ENCODE data around the gene PRRC2B. TPM values are rescaled to one million over a fixed set of nuclear protein-coding genes. Genes with fewer than 3 reads are reported as not detected.

Gene PRRC2B
- total and polyA plus RNA-seq, 2 of the 13 experiments (the other 11 are each of a cell fraction or from before 2014, with no cell fraction given): 20.8 to 37.4 TPM

DNA sequence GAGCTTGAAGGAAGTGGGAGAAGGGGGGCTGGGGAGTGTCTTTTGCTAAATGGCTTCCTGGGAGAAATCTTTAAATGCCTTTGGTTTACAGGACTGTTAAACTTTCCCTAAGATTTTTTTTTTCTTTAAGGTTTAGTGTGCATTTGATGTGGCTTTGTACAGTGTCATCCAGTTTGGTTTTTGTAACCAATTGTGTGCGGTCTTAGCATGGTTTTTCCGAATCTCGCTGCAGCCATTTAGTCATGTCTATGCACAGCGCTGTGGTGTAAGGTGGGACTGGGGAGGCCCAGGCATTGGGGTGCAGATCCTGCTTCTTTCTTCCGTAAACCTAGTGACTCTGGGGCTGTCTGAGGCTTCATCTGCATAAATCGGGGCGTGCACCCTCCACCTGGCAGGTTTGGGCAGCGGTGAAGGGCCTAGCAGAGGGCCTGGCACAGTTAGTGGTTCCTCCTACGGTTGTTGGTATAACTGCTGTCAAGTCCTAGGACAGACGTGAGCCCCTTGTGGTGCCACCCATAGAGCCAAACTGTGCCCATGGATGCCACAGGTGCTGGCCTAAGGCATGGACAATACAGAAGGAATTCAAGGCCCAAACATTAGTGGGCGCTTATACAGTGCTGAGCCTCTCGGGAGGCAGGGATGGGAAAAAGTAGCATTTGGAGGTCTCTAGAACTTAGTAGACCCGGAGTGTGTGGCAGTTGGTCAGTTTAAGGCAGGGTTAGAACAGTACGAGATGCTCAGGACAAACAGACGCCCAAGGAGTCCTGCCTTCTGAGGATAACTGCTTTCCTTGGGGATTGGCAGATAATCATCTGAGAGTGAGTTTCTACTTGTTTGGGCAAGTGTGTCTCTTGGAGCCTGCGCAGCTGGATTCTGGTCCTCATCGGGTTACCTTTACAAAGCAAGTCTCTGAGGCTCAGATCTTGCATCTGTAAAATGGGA is 1.5 kb downstream of the PRRC2B start (continued):
- TF ChIP-seq AHR (CRISPR knock-in tag; IDR thresholded peaks at IDR 0.05) (peak; percentile 41; the same call in 1 of the 2 replicates), HMG20B (CRISPR knock-in tag; conservative IDR thresholded peaks at IDR 0.05) (no peak), PHF20 (CRISPR knock-in tag; IDR thresholded peaks at IDR 0.05) (no peak), ZNF788 (CRISPR knock-in tag; IDR thresholded peaks at IDR 0.05; ENCODE audit: borderline replicate concordance) (peak; percentile 49; the same call in 1 of the 2 replicates), NFYB (CRISPR knock-in tag; IDR thresholded peaks at IDR 0.05) (no peak), STAT5B (CRISPR knock-in tag; IDR thresholded peaks at IDR 0.05) (no peak), CC2D1A (CRISPR knock-in tag; IDR thresholded peaks at IDR 0.05) (no peak), MED1 (CRISPR knock-in tag; IDR thresholded peaks at IDR 0.05) (0 out of 2 replicates have a peak, but pooled peaks have one; percentile 10), ZNF441 (CRISPR knock-in tag; IDR thresholded peaks at IDR 0.05; ENCODE audit: borderline replicate concordance) (no peak), ZNF501 (CRISPR knock-in tag; IDR thresholded peaks at IDR 0.05) (0 out of 2 replicates have a peak, but pooled peaks have one; percentile 23), BRD4 (CRISPR knock-in tag; IDR thresholded peaks at IDR 0.05) (no peak)
- TF ChIP-seq, protein P1, sequence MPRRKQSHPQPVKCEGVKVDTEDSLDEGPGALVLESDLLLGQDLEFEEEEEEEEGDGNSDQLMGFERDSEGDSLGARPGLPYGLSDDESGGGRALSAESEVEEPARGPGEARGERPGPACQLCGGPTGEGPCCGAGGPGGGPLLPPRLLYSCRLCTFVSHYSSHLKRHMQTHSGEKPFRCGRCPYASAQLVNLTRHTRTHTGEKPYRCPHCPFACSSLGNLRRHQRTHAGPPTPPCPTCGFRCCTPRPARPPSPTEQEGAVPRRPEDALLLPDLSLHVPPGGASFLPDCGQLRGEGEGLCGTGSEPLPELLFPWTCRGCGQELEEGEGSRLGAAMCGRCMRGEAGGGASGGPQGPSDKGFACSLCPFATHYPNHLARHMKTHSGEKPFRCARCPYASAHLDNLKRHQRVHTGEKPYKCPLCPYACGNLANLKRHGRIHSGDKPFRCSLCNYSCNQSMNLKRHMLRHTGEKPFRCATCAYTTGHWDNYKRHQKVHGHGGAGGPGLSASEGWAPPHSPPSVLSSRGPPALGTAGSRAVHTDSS (CRISPR knock-in tag; conservative IDR thresholded peaks at IDR 0.05): no peak
- TF ChIP-seq, protein P2, sequence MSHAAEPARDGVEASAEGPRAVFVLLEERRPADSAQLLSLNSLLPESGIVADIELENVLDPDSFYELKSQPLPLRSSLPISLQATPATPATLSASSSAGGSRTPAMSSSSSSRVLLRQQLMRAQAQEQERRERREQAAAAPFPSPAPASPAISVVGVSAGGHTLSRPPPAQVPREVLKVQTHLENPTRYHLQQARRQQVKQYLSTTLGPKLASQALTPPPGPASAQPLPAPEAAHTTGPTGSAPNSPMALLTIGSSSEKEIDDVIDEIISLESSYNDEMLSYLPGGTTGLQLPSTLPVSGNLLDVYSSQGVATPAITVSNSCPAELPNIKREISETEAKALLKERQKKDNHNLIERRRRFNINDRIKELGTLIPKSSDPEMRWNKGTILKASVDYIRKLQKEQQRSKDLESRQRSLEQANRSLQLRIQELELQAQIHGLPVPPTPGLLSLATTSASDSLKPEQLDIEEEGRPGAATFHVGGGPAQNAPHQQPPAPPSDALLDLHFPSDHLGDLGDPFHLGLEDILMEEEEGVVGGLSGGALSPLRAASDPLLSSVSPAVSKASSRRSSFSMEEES (CRISPR knock-in tag; IDR thresholded peaks at IDR 0.05): no peak
- TF ChIP-seq, protein P3, sequence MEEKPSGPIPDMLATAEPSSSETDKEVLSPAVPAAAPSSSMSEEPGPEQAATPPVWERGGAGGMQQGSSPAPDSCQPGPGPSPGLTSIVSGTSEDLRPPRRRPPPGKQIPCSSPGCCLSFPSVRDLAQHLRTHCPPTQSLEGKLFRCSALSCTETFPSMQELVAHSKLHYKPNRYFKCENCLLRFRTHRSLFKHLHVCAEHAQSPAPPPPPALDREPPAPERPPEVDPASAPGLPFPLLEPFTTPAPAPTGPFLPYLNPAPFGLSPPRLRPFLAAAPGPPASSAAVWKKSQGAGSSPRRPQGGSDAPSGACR (CRISPR knock-in tag; IDR thresholded peaks at IDR 0.05): no peak
- TF ChIP-seq, protein P4, sequence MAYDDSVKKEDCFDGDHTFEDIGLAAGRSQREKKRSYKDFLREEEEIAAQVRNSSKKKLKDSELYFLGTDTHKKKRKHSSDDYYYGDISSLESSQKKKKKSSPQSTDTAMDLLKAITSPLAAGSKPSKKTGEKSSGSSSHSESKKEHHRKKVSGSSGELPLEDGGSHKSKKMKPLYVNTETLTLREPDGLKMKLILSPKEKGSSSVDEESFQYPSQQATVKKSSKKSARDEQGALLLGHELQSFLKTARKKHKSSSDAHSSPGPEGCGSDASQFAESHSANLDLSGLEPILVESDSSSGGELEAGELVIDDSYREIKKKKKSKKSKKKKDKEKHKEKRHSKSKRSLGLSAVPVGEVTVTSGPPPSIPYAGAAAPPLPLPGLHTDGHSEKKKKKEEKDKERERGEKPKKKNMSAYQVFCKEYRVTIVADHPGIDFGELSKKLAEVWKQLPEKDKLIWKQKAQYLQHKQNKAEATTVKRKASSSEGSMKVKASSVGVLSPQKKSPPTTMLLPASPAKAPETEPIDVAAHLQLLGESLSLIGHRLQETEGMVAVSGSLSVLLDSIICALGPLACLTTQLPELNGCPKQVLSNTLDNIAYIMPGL (CRISPR knock-in tag; IDR thresholded peaks at IDR 0.05; ENCODE audit: borderline replicate concordance in 1 of 2, low read depth in 1 of 2): 0 out of 4 replicates have a peak, but pooled peaks of 1 of the 2 experiments have one; percentile 30
- TF ChIP-seq, protein P5, sequence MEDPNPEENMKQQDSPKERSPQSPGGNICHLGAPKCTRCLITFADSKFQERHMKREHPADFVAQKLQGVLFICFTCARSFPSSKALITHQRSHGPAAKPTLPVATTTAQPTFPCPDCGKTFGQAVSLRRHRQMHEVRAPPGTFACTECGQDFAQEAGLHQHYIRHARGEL (CRISPR knock-in tag; IDR thresholded peaks at IDR 0.05): no peak
- TF ChIP-seq, protein P6, sequence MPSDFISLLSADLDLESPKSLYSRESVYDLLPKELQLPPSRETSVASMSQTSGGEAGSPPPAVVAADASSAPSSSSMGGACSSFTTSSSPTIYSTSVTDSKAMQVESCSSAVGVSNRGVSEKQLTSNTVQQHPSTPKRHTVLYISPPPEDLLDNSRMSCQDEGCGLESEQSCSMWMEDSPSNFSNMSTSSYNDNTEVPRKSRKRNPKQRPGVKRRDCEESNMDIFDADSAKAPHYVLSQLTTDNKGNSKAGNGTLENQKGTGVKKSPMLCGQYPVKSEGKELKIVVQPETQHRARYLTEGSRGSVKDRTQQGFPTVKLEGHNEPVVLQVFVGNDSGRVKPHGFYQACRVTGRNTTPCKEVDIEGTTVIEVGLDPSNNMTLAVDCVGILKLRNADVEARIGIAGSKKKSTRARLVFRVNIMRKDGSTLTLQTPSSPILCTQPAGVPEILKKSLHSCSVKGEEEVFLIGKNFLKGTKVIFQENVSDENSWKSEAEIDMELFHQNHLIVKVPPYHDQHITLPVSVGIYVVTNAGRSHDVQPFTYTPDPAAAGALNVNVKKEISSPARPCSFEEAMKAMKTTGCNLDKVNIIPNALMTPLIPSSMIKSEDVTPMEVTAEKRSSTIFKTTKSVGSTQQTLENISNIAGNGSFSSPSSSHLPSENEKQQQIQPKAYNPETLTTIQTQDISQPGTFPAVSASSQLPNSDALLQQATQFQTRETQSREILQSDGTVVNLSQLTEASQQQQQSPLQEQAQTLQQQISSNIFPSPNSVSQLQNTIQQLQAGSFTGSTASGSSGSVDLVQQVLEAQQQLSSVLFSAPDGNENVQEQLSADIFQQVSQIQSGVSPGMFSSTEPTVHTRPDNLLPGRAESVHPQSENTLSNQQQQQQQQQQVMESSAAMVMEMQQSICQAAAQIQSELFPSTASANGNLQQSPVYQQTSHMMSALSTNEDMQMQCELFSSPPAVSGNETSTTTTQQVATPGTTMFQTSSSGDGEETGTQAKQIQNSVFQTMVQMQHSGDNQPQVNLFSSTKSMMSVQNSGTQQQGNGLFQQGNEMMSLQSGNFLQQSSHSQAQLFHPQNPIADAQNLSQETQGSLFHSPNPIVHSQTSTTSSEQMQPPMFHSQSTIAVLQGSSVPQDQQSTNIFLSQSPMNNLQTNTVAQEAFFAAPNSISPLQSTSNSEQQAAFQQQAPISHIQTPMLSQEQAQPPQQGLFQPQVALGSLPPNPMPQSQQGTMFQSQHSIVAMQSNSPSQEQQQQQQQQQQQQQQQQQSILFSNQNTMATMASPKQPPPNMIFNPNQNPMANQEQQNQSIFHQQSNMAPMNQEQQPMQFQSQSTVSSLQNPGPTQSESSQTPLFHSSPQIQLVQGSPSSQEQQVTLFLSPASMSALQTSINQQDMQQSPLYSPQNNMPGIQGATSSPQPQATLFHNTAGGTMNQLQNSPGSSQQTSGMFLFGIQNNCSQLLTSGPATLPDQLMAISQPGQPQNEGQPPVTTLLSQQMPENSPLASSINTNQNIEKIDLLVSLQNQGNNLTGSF (CRISPR knock-in tag; IDR thresholded peaks at IDR 0.05): no peak
